GM03348 (cell line): ENCODE results near the gene C4BPB.

Experiments used
- DNase-seq: peaks from one replicate; pipeline ENCODE4 v3.0.0; 2012; ENCODE audit warnings: low spot score

Gene C4BPB

GRCh38 chr1:207059881-207060280, 28.8 kb upstream of the C4BPB start:
- DNase-seq, result no peak

- no peak for DNase-seq
Measured at GRCh38 chr1:207060596-207060995, 28.1 kb upstream of the C4BPB start.

- DNase-seq, result no peak
Measured at GRCh38 chr1:207062058-207062457, 26.6 kb upstream of the C4BPB start.

GRCh38 chr1:207063014-207063413, 25.6 kb upstream of the C4BPB start:
- DNase-seq, result no peak

- DNase-seq, result no peak
Measured at GRCh38 chr1:207064561-207064960, 24.1 kb upstream of the C4BPB start.

- no peak for DNase-seq
Measured at GRCh38 chr1:207067185-207067584, 21.5 kb upstream of the C4BPB start.

- no peak for DNase-seq
Measured at GRCh38 chr1:207067665-207068064, 21.0 kb upstream of the C4BPB start.

GRCh38 chr1:207069061-207069460, 19.6 kb upstream of the C4BPB start:
- DNase-seq, result no peak

- no peak for DNase-seq
Measured at GRCh38 chr1:207069858-207070506, 18.7 kb upstream of the C4BPB start.

- no peak for DNase-seq
Measured at GRCh38 chr1:207070811-207071210, 17.8 kb upstream of the C4BPB start.

GRCh38 chr1:207071426-207071825, 17.2 kb upstream of the C4BPB start:
- no peak for DNase-seq

- DNase-seq, result no peak
Measured at GRCh38 chr1:207072233-207072632, 16.4 kb upstream of the C4BPB start.

- DNase-seq, result no peak
Measured at GRCh38 chr1:207073906-207074820, 14.5 kb upstream of the C4BPB start.

GRCh38 chr1:207076181-207076955, 12.3 kb upstream of the C4BPB start:
- DNase-seq, result no peak

GRCh38 chr1:207077012-207077411, 11.6 kb upstream of the C4BPB start:
- no peak for DNase-seq

- DNase-seq, result peak; percentile 74
Measured at GRCh38 chr1:207077470-207078377, 10.9 kb upstream of the C4BPB start.

- DNase-seq, result no peak
Measured at GRCh38 chr1:207078578-207079132, 10.0 kb upstream of the C4BPB start.

GRCh38 chr1:207079706-207080241, 8.9 kb upstream of the C4BPB start:
- DNase-seq, result no peak

- no peak for DNase-seq
Measured at GRCh38 chr1:207081088-207081487, 7.6 kb upstream of the C4BPB start.

- DNase-seq, result no peak
Measured at GRCh38 chr1:207081806-207082205, 6.9 kb upstream of the C4BPB start.

GRCh38 chr1:207084232-207084631, 4.4 kb upstream of the C4BPB start:
- no peak for DNase-seq
